ENCODE measurements around the gene SAMD3.

SAMD3 gene, protein sequence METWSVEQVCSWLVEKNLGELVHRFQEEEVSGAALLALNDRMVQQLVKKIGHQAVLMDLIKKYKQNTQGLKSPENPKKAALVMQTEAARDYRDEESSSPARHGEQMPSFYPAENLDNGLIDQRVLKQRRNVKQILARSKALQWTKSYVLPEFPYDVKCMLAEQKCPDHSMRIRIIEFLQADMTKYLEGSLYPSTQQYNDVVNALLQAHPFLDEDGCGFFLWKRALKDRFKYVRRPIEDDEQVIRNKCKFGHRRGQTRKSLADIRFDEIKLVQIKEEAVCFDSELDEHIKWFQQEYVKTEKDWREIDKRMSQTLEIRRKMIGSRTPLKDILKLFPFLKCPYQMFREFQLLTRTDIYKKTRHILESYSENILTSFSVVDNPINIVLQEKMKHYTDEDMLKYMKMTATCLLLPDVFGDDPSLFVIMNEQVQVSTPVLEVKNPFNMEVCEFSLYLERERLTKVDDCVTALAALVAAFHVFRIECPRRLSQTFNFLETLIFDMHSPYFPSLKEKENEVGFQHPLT

GRCh38 chr6:130222775-130223174 is at the start of gene SAMD3:
Gene SAMD3 (minus strand): TSS chr6:130222951. CDS start chr6:130215273, 7,678 bp downstream.
- no peak for TF ChIP-seq GATA2 (IDR thresholded peaks at IDR 0.05; ENCODE audit: low read depth, low read length)
- TF ChIP-seq GATA3 (IDR thresholded peaks at IDR 0.05; ENCODE audit: low read depth, low read length): no peak

- TF ChIP-seq GATA2 (IDR thresholded peaks at IDR 0.05; ENCODE audit: low read depth, low read length): no peak
- no peak for TF ChIP-seq GATA3 (IDR thresholded peaks at IDR 0.05; ENCODE audit: low read depth, low read length)
These were observed 47.4 kb upstream of the SAMD3 start for GRCh38 chr6:130269969-130270635.

DNA sequence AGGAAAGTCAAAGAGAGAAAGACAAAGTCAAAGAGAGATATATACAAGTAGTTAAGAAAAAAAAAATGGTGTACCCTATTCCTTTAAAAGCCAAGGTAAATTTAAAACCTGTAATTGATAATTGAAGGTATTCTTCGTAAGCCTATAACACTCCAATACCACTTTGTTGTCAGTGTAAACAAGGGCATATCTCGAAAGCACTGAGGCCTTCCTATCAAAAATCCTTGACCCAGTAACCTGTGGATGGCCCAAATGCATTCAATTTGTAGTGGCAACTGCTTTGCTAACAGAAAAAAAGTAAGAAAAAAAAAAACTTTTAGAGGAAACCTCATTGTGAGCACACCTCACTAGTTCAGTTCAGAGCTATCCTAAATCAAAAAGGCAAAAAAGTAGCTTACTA is 39.3 kb upstream of the SAMD3 start:
- TF ChIP-seq GATA3 (IDR thresholded peaks at IDR 0.05; ENCODE audit: low read depth, low read length) (no peak), GATA2 (IDR thresholded peaks at IDR 0.05; ENCODE audit: low read depth, low read length) (no peak)

DNA sequence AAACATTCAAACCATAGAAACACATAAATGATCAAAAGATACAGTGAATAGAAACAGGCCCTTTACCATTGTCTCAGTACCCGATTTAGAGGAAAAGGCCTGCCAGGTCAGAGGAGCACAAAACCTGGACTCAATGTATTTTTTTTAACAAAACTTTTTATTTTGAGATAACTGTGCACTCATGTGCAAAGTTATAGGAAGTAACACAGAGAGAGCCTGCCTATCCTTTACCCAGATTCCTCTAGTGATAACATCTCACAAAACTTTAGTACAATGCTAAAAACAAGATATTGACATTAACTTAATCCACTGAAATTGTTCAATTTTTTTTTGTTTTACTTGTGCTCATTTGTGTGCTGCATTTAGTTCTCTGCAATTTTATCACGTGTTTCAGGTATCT is 36.8 kb upstream of the SAMD3 start:
- no peak for TF ChIP-seq GATA3 (IDR thresholded peaks at IDR 0.05; ENCODE audit: low read depth, low read length)
- no peak for TF ChIP-seq GATA2 (IDR thresholded peaks at IDR 0.05; ENCODE audit: low read depth, low read length)

GRCh38 chr6:130259140-130259539 is 36.4 kb upstream of the SAMD3 start:
- TF ChIP-seq GATA3 (IDR thresholded peaks at IDR 0.05; ENCODE audit: low read depth, low read length): no peak
- no peak for TF ChIP-seq GATA2 (IDR thresholded peaks at IDR 0.05; ENCODE audit: low read depth, low read length)

DNA sequence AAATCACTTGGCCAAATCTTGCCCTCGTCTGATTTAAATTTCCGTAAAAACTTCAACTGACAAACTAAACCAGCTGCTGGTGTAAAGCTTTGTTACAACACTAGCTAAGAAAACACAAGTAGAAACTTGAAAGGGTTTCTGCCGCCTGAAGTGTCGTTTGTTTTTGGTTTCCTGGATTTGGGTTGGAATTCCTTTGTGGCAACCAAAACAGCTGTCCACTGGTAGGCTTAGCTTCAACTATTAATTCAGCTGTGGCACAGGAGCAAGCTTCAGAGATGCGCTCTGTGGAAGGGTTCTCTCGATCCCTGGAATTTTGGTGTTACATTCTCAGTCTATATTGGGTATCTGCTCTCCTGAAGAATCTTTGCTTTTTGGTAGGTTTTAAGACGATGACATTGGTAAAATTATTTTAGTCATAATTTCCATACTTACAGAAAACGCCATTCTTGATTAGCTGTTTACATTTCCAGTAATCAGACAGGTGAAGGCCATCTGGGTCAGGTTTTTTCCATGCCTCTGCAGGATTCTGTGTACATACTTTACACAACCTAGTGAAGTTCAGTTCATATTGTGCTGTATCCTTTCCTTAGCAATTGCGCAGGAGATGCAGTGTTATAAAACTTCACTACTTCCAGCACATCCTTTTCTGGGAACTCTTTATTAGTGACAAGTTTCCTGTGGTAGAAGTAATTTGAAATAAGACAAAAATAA is 29.9 kb upstream of the SAMD3 start:
- TF ChIP-seq GATA3 (IDR thresholded peaks at IDR 0.05; ENCODE audit: low read depth, low read length) (no peak), GATA2 (IDR thresholded peaks at IDR 0.05; ENCODE audit: low read depth, low read length) (no peak)

GRCh38 chr6:130245267-130245666 is 22.5 kb upstream of the SAMD3 start:
- TF ChIP-seq GATA2 (IDR thresholded peaks at IDR 0.05; ENCODE audit: low read depth, low read length) (no peak), GATA3 (IDR thresholded peaks at IDR 0.05; ENCODE audit: low read depth, low read length) (no peak)

GRCh38 chr6:130244728-130245127 is 22.0 kb upstream of the SAMD3 start:
- no peak for TF ChIP-seq GATA3 (IDR thresholded peaks at IDR 0.05; ENCODE audit: low read depth, low read length)
- no peak for TF ChIP-seq GATA2 (IDR thresholded peaks at IDR 0.05; ENCODE audit: low read depth, low read length)

GRCh38 chr6:130240232-130240631 is 17.5 kb upstream of the SAMD3 start:
- TF ChIP-seq GATA2 (IDR thresholded peaks at IDR 0.05; ENCODE audit: low read depth, low read length): no peak
- TF ChIP-seq GATA3 (IDR thresholded peaks at IDR 0.05; ENCODE audit: low read depth, low read length): no peak

DNA sequence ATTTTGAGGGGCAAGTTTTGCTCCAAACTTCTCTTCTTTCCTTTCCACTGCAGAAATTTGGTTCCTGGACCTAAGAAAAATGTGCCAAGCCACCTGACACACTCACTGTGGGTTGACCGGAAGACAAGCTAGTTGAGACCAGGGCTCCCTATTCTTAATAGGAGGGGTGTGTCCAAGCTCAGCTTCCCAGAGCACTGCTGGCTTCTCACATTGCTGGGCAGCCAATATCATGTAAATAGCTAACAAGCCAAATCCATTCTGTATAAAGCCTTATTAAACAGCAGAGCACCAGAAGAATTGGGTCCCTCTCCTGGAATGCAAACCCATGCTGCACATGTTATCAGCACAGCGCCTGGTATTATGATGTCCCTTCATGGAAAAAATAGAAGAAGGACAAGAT is 17.0 kb upstream of the SAMD3 start:
- TF ChIP-seq GATA3 (IDR thresholded peaks at IDR 0.05; ENCODE audit: low read depth, low read length) (no peak), GATA2 (IDR thresholded peaks at IDR 0.05; ENCODE audit: low read depth, low read length) (no peak)

DNA sequence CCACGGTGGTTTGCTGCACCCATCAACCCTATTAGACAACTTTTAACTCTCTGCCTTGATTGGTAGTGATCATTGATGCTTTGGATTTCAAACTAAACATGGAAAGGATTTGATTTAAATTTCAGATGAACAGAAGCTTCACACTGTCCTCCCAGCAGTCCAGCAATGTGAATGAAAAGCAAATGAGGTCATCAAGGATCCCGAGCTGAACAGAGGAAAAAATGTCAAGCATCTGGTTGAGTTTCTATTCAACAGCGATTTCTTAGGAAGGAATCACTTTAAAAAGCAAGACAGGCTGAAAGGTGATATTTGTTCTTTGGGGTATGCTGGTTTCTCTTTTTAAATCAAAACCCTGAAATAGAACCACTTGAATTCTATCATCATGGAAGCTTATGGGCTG is 10.6 kb upstream of the SAMD3 start:
- TF ChIP-seq GATA2 (IDR thresholded peaks at IDR 0.05; ENCODE audit: low read depth, low read length): no peak
- TF ChIP-seq GATA3 (IDR thresholded peaks at IDR 0.05; ENCODE audit: low read depth, low read length): no peak

DNA sequence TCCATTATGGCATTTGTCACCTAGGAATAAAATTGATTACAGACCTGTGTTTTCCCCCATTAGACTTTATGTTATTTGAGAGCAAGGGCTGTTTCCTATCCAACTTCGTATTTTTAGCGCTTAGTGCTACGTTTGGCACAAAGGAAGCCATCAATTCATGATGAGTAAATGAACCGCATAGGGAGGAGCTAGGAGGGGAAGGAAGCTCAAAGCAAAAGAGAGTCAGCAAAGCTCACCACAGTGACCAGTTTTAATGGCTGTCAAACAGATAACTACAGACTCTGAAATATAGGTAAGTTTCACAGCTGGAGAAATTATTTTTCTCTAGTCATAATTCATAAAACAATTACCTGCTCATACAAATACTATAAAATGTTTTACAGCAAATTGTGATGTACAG is 6.9 kb upstream of the SAMD3 start:
- no peak for TF ChIP-seq GATA3 (IDR thresholded peaks at IDR 0.05; ENCODE audit: low read depth, low read length)
- TF ChIP-seq GATA2 (IDR thresholded peaks at IDR 0.05; ENCODE audit: low read depth, low read length): no peak

- TF ChIP-seq GATA2 (IDR thresholded peaks at IDR 0.05; ENCODE audit: low read depth, low read length): no peak
- no peak for TF ChIP-seq GATA3 (IDR thresholded peaks at IDR 0.05; ENCODE audit: low read depth, low read length)
These were observed 757 bp upstream of the SAMD3 start for GRCh38 chr6:130223508-130223907.

- TF ChIP-seq GATA3 (IDR thresholded peaks at IDR 0.05; ENCODE audit: low read depth, low read length): no peak
- no peak for TF ChIP-seq GATA2 (IDR thresholded peaks at IDR 0.05; ENCODE audit: low read depth, low read length)
These were observed 4.6 kb downstream of the SAMD3 start for GRCh38 chr6:130218134-130218533.
